Thyroid gland (tissue), 4 donors: ENCODE data around the gene RTKN.

Source experiments
- CTCF ChIP-seq, 6 experiments: fragments of 200-600 bp in 3 of 6; fragments of 450-650 bp in 3 of 6; sonication (generic) in 3 of 6; IDR thresholded peaks; one replicate each; pipeline ENCODE4 v1.5.1; 2016 to 2019; ENCODE audit warnings: antibody characterized with exemption in 6 of 6, mild to moderate bottlenecking in 2 of 6, inconsistent platforms in 1 of 6, moderate library complexity in 1 of 6
- POLR2A ChIP-seq, 2 donors: fragments of 450-650 bp; IDR thresholded peaks; one replicate each; pipeline ENCODE4 v1.6.1; 2017; ENCODE audit warnings: antibody characterized with exemption in 2 of 2, mild to moderate bottlenecking in 2 of 2, moderate library complexity in 1 of 2

GRCh38 chr2:74450570-74451190 is 8.9 kb upstream of the RTKN start:
- no peak for TF ChIP-seq CTCF (IDR thresholded peaks at IDR 0.05)
- TF ChIP-seq POLR2A (IDR thresholded peaks at IDR 0.05) = no peak
